Astrocyte (in vitro differentiated cells and primary cell): ENCODE data around the gene PTBP2. TPM values are rescaled to one million over a fixed set of nuclear protein-coding genes. Genes with fewer than 3 reads are reported as not detected.

Experiments used
- DNase-seq: peaks from one replicate; pipeline ENCODE4 v3.0.0-alpha.2; 2010; ENCODE audit warnings: low read depth
- FAIRE-seq: peaks from 2 replicates; lab custom pipeline; 2011; peaks lifted over from hg19 to GRCh38; lab: Jason Lieb, UNC
- H2AFZ ChIP-seq: 2 replicates; pipeline ENCODE4 v1.6.0; 2012; ENCODE audit warnings: low read depth, low read length, inconsistent platforms
- H3K27ac ChIP-seq: 2 replicates; pipeline ENCODE4 v1.5.1; 2011; ENCODE audit warnings: low read depth, low read length, inconsistent platforms
- H3K27me3 ChIP-seq: 2 replicates; pipeline ENCODE4 v1.6.0; 2011; ENCODE audit warnings: low read length, inconsistent platforms; ENCODE audit not compliant: insufficient read depth
- H3K36me3 ChIP-seq: 2 replicates; pipeline ENCODE4 v1.5.1; 2011; ENCODE audit warnings: low read length, inconsistent platforms; ENCODE audit not compliant: insufficient read depth
- H3K4me1 ChIP-seq: 2 replicates; pipeline ENCODE4 v1.5.1; 2011; ENCODE audit warnings: low read length, inconsistent platforms; ENCODE audit not compliant: insufficient read depth
- H3K4me2 ChIP-seq: 2 replicates; pipeline ENCODE4 v1.6.0; 2012; ENCODE audit warnings: low read length, inconsistent platforms
- H3K4me3 ChIP-seq: 2 replicates; pipeline ENCODE4 v1.5.1; 2011; ENCODE audit warnings: low read depth, mild to moderate bottlenecking, low read length, inconsistent platforms; ENCODE audit not compliant: insufficient read depth
- H3K79me2 ChIP-seq: 2 replicates; pipeline ENCODE4 v1.6.0; 2012; ENCODE audit warnings: mild to moderate bottlenecking, low read length, inconsistent platforms; ENCODE audit not compliant: insufficient read depth
- H3K9ac ChIP-seq: 2 replicates; pipeline ENCODE4 v1.6.0; 2012; ENCODE audit warnings: mild to moderate bottlenecking, low read length, inconsistent platforms
- H3K9me3 ChIP-seq: 2 replicates; pipeline ENCODE4 v1.5.1; 2012; ENCODE audit warnings: low read depth, mild to moderate bottlenecking, low read length, inconsistent platforms; ENCODE audit not compliant: insufficient read depth
- H4K20me1 ChIP-seq: 2 replicates; pipeline ENCODE4 v1.6.0; 2012; ENCODE audit warnings: low read length, inconsistent platforms; ENCODE audit not compliant: insufficient read depth
- H3K27ac Mint-ChIP-seq: one replicate; pipeline ENCODE4 v1.8.0; 2021; ENCODE audit warnings: mild to moderate bottlenecking, mixed read lengths; ENCODE audit not compliant: unreplicated experiment
- H3K27me3 Mint-ChIP-seq: one replicate; pipeline ENCODE4 v1.8.0; 2021; ENCODE audit warnings: low read depth, mixed read lengths; ENCODE audit not compliant: unreplicated experiment
- H3K36me3 Mint-ChIP-seq: one replicate; pipeline ENCODE4 v1.8.0; 2021; ENCODE audit warnings: low read depth, mixed read lengths; ENCODE audit not compliant: unreplicated experiment
- H3K4me1 Mint-ChIP-seq: one replicate; pipeline ENCODE4 v1.8.0; 2021; ENCODE audit warnings: low read depth, mixed read lengths; ENCODE audit not compliant: unreplicated experiment
- H3K4me3 Mint-ChIP-seq: one replicate; pipeline ENCODE4 v1.8.0; 2021; ENCODE audit warnings: mild to moderate bottlenecking, moderate library complexity, mixed read lengths; ENCODE audit not compliant: unreplicated experiment
- H3K9me3 Mint-ChIP-seq: one replicate; pipeline ENCODE4 v1.8.0; 2021; ENCODE audit warnings: mild to moderate bottlenecking, mixed read lengths; ENCODE audit not compliant: unreplicated experiment
- EZH2 ChIP-seq: IDR thresholded peaks from 2 replicates; pipeline ENCODE4 v1.6.1; 2012; ENCODE audit warnings: mild to moderate bottlenecking, low read length, inconsistent platforms; ENCODE audit not compliant: insufficient read depth
- total RNA-seq: library from RNA; stranded (reverse); gene quantifications from 2 replicates; pipeline ENCODE4 v1.2.1, GENCODE V29; 2021
- TF ChIP-seq, protein P1 (sequence below): IDR thresholded peaks from 2 replicates; pipeline ENCODE4 v1.5.1; 2011; ENCODE audit warnings: low read depth, mild to moderate bottlenecking, inconsistent platforms, low read length, moderate library complexity; ENCODE audit not compliant: insufficient read depth

The PTBP2 gene
- total RNA-seq, 1 donor from 2014 or later = 20.7 TPM

DNA sequence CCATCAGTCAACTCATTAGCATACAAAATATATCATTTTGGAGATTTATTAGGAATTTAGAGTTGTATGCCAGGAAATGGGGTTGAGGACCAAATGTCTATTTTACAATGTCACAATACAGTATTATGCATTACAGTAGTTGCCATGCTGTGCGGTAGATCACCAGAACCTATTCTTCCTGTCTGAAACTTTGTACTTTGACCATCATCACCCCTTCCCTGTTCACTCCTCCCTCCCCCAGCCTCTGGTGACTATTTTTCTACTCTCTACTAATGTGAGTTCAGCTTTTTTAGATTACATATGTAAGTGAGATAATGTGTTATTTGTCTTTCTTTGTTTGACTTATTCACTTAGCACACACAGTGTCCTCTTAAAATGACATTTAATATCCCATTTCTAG is 50.8 kb downstream of the PTBP2 start:
- no peaks in the 10 kb centered on the region for H3K27me3 ChIP-seq
- DNase-seq (no peak), FAIRE-seq (no peak)
- no peak overlapping the region for H3K27ac ChIP-seq
- no peak overlapping the region for H3K4me3 ChIP-seq
- H3K9ac ChIP-seq = no peak overlapping the region
- TF ChIP-seq, protein P1, sequence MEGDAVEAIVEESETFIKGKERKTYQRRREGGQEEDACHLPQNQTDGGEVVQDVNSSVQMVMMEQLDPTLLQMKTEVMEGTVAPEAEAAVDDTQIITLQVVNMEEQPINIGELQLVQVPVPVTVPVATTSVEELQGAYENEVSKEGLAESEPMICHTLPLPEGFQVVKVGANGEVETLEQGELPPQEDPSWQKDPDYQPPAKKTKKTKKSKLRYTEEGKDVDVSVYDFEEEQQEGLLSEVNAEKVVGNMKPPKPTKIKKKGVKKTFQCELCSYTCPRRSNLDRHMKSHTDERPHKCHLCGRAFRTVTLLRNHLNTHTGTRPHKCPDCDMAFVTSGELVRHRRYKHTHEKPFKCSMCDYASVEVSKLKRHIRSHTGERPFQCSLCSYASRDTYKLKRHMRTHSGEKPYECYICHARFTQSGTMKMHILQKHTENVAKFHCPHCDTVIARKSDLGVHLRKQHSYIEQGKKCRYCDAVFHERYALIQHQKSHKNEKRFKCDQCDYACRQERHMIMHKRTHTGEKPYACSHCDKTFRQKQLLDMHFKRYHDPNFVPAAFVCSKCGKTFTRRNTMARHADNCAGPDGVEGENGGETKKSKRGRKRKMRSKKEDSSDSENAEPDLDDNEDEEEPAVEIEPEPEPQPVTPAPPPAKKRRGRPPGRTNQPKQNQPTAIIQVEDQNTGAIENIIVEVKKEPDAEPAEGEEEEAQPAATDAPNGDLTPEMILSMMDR = no peak
- no peak for TF ChIP-seq EZH2
- H3K4me1 Mint-ChIP-seq = no peaks in the 10 kb centered on the region
- no peak overlapping the region for H3K27ac Mint-ChIP-seq
- H3K4me3 Mint-ChIP-seq = no peak overlapping the region
- peaks cover 50% of the 10 kb centered on the region for H3K79me2 ChIP-seq
- no peaks in the 10 kb centered on the region for H3K4me1 ChIP-seq
- H2AFZ ChIP-seq = no peak overlapping the region
- peaks cover 17% of the 10 kb centered on the region for H3K36me3 ChIP-seq
- H3K27me3 Mint-ChIP-seq = no peaks in the 10 kb centered on the region
- H3K36me3 Mint-ChIP-seq = peaks cover 3% of the 10 kb centered on the region
- peaks cover 9% of the 10 kb centered on the region for H4K20me1 ChIP-seq
- H3K4me2 ChIP-seq = no peak overlapping the region
- no peaks in the 10 kb centered on the region for H3K9me3 ChIP-seq
- H3K9me3 Mint-ChIP-seq = no peaks in the 10 kb centered on the region

DNA sequence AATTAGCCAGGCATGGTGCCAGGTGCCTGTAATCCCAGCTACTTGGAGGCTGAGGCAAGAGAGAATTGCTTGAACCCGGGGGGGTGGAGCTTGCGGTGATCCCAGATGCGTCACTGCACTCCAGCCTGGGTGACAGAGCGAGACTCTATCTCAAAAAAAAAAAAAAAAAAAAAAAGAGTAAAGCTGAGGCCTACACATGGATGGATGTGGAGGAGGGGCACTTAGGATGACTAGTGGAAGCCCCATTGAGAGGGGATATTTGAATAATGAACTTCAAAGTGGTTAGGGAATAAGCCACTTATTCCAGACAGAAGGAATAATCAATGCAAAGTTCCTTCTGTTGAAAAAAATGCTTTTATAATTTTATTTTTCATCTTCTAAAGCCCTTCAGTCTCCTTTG is 51.4 kb downstream of the PTBP2 start:
- Mint-ChIP-seq H3K4me1 (no peaks in the 10 kb centered on the region), H3K27me3 (no peaks in the 10 kb centered on the region), H3K27ac (no peak overlapping the region), H3K9me3 (no peaks in the 10 kb centered on the region), H3K4me3 (no peak overlapping the region), H3K36me3 (peaks cover 3% of the 10 kb centered on the region)
- H3K79me2 ChIP-seq = peaks cover 46% of the 10 kb centered on the region
- H3K9me3 ChIP-seq = no peaks in the 10 kb centered on the region
- H3K27me3 ChIP-seq = no peaks in the 10 kb centered on the region
- FAIRE-seq (no peak), DNase-seq (no peak)
- H4K20me1 ChIP-seq = peaks cover 6% of the 10 kb centered on the region
- H3K4me1 ChIP-seq = no peaks in the 10 kb centered on the region
- H2AFZ ChIP-seq = no peak overlapping the region
- TF ChIP-seq, protein P1 = no peak
- TF ChIP-seq EZH2 = no peak
- H3K36me3 ChIP-seq = peaks cover 22% of the 10 kb centered on the region
- H3K27ac ChIP-seq = no peak overlapping the region
- H3K4me2 ChIP-seq = no peak overlapping the region
- no peak overlapping the region for H3K9ac ChIP-seq
- H3K4me3 ChIP-seq = no peak overlapping the region

DNA sequence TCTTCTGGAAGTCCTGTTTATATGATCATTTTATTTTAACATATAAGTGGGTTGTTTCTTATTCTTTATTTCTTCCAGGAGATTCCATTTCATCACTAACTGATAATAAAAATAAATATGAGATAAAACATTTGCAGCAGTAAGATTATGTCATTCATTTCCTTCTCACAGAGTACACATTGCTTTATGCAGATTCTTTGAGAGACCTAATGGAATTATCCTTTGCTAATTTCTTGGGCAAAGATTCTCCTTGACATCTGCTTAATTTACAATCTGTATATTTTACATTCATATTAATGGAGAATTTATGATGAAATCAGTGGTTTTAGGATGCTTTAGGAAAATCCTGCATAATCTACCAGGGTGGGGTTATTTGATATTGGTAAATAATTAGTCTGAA is 60.6 kb downstream of the PTBP2 start:
- H3K9me3 Mint-ChIP-seq = no peaks in the 10 kb centered on the region
- Histone ChIP-seq H3K4me3 (no peak overlapping the region), H3K9me3 (no peaks in the 10 kb centered on the region), H3K27ac (no peak overlapping the region), H2AFZ (no peak overlapping the region), H3K27me3 (no peaks in the 10 kb centered on the region), H4K20me1 (no peaks in the 10 kb centered on the region), H3K4me2 (no peak overlapping the region), H3K36me3 (peaks cover 41% of the 10 kb centered on the region), H3K4me1 (no peaks in the 10 kb centered on the region), H3K9ac (no peak overlapping the region), H3K79me2 (peaks cover 9% of the 10 kb centered on the region)
- no peaks in the 10 kb centered on the region for H3K27me3 Mint-ChIP-seq
- DNase-seq = no peak
- peaks cover 2% of the 10 kb centered on the region for H3K36me3 Mint-ChIP-seq
- no peak overlapping the region for H3K27ac Mint-ChIP-seq
- no peak for FAIRE-seq
- peaks cover 12% of the 10 kb centered on the region for H3K4me1 Mint-ChIP-seq
- H3K4me3 Mint-ChIP-seq = no peak overlapping the region
- TF ChIP-seq, protein P1 = no peak
- TF ChIP-seq EZH2 = no peak
